Gastrocnemius medialis (tissue), 4 donors: ENCODE data around the gene NLGN3.

Source experiments
- CTCF ChIP-seq, 5 experiments: fragments of 450-650 bp in 3 of 5; fragments of 200-600 bp in 2 of 5; sonication (generic) in 2 of 5; IDR thresholded peaks in 4 of 5; conservative IDR thresholded peaks in 1 of 5; 1 replicate in 4 of 5; 2 replicates in 1 of 5; pipeline ENCODE4 v1.5.1; 2016 to 2019; ENCODE audit warnings: antibody characterized with exemption in 5 of 5, mild to moderate bottlenecking in 3 of 5, moderate library complexity in 3 of 5
- POLR2A ChIP-seq, 2 donors: fragments of 450-650 bp; IDR thresholded peaks; one replicate each; pipeline ENCODE4 v1.6.1; 2017; ENCODE audit warnings: antibody characterized with exemption in 2 of 2, mild to moderate bottlenecking in 2 of 2, moderate library complexity in 2 of 2

DNA sequence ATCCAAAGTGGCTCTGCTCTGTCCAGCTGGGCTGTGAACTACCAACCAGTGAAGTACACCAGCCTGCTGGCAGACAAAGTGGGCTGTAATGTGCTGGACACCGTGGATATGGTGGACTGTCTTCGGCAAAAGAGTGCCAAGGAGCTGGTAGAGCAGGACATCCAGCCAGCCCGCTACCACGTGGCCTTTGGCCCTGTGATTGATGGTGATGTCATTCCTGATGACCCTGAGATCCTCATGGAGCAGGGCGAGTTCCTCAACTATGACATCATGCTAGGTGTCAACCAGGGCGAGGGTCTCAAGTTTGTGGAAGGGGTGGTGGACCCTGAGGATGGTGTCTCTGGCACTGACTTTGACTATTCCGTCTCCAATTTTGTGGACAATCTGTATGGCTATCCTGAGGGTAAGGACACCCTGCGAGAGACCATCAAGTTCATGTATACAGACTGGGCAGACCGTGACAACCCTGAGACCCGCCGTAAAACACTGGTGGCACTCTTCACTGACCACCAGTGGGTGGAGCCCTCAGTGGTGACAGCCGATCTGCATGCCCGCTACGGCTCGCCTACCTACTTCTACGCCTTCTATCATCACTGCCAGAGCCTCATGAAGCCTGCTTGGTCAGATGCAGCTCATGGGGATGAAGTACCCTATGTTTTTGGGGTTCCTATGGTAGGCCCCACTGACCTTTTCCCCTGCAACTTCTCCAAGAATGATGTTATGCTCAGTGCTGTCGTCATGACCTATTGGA, 22.6 kb downstream of the NLGN3 start:
- TF ChIP-seq CTCF (IDR thresholded peaks at IDR 0.05 in 4 of 5, conservative IDR thresholded peaks at IDR 0.05 in 1 of 5) (no peak), POLR2A (IDR thresholded peaks at IDR 0.05) (no peak)
